HepG2 (cell line): ENCODE results near the gene USP2. TPM values are rescaled to one million over a fixed set of nuclear protein-coding genes. Genes with fewer than 3 reads are reported as not detected.
A peak's percentile ranks its signal among the peaks of the same experiment; 100 is the strongest.

ENCODE experiments used
- ARNTL ChIP-seq: sonication (generic); formaldehyde crosslinking; IDR thresholded peaks from 2 replicates; pipeline ENCODE4 v1.4.0; 2020; ENCODE audit warnings: mild to moderate bottlenecking, missing genetic modification reagents
- CHCHD3 ChIP-seq: sonication (generic); formaldehyde crosslinking; IDR thresholded peaks from 2 replicates; pipeline ENCODE4 v1.8.0; 2022; ENCODE audit warnings: mild to moderate bottlenecking, missing genetic modification reagents, moderate library complexity
- ELF3 ChIP-seq: IDR thresholded peaks from 2 replicates; pipeline ENCODE4 v1.6.1; 2016; ENCODE audit warnings: missing genetic modification reagents, missing compliant biosample characterization
- HIVEP1 ChIP-seq: sonication (generic); formaldehyde crosslinking; IDR thresholded peaks from 2 replicates; pipeline ENCODE4 v1.4.0; 2020; ENCODE audit warnings: mild to moderate bottlenecking, missing genetic modification reagents
- HOXA5 ChIP-seq: sonication (generic); formaldehyde crosslinking; IDR thresholded peaks from 2 replicates; pipeline ENCODE4 v1.4.0; 2020; ENCODE audit warnings: missing genetic modification reagents
- KDM3A ChIP-seq: IDR thresholded peaks from 2 replicates; pipeline ENCODE4 v1.6.1; 2018; ENCODE audit warnings: low read depth, missing compliant biosample characterization
- MED13 ChIP-seq: sonication (generic); formaldehyde crosslinking; IDR thresholded peaks from 2 replicates; pipeline ENCODE4 v1.5.0; 2020; ENCODE audit warnings: missing genetic modification reagents
- PHF21A ChIP-seq: sonication (generic); formaldehyde crosslinking; IDR thresholded peaks from 2 replicates; pipeline ENCODE4 v1.5.0; 2020; ENCODE audit warnings: mild to moderate bottlenecking, missing genetic modification reagents
- SAFB2 ChIP-seq: sonication (generic); formaldehyde crosslinking; IDR thresholded peaks from 2 replicates; pipeline ENCODE4 v1.5.1; 2020; ENCODE audit warnings: missing genetic modification reagents, low read depth, mild to moderate bottlenecking, borderline replicate concordance
- USF2 ChIP-seq, 2 experiments: sonication (generic) in 1 of 2; formaldehyde crosslinking in 1 of 2; IDR thresholded peaks; 2 replicates each; pipeline versions ENCODE4 v1.5.1 to v1.6.1; 2011 to 2020; ENCODE audit warnings: borderline replicate concordance in 1 of 2, low read depth in 1 of 2, low read length in 1 of 2, mild to moderate bottlenecking in 1 of 2, missing genetic modification reagents in 1 of 2, moderate library complexity in 1 of 2
- ZNF614 ChIP-seq: IDR thresholded peaks from 2 replicates; pipeline ENCODE4 v1.6.1; 2018; ENCODE audit warnings: missing biosample characterization, missing genetic modification reagents, inconsistent platforms, borderline replicate concordance
- ZNF646 ChIP-seq: sonication (generic); formaldehyde crosslinking; IDR thresholded peaks from 2 replicates; pipeline ENCODE4 v1.9.0; 2021; ENCODE audit warnings: mild to moderate bottlenecking, missing genetic modification reagents
- ZNF790 ChIP-seq: sonication (generic); formaldehyde crosslinking; IDR thresholded peaks from 2 replicates; pipeline ENCODE4 v1.8.0; 2022; ENCODE audit warnings: missing genetic modification reagents, mild to moderate bottlenecking, borderline replicate concordance
- polyA plus RNA-seq, 8 experiments: library from polyadenylated mRNA; depleted of rRNA in 3 of 8; stranded (reverse) in 7 of 8; unstranded in 1 of 8; fragments of >200 nt; fragmentation: Illumina TruSeq in 4 of 8; extraction: Trizol in 4 of 8; gene quantifications; 2 replicates each; pipeline versions ENCODE4 v1.2.1 to v1.2.3, GENCODE V29; 2011 to 2016; ENCODE audit warnings: low read depth in 4 of 8, missing spikeins in 1 of 8, mixed read lengths in 1 of 8; ENCODE audit not compliant: insufficient read depth in 1 of 8
- total RNA-seq, 5 experiments: library from RNA; depleted of rRNA; stranded (reverse); fragments of >200 nt; fragmentation: Illumina TruSeq; extraction: Trizol; gene quantifications; 2 replicates each; pipeline ENCODE4 v1.2.3, GENCODE V29; 2016; ENCODE audit warnings: low read depth in 1 of 5
- TF ChIP-seq, protein P1 (sequence below): IDR thresholded peaks from 2 replicates; pipeline ENCODE4 v1.6.1; 2016; ENCODE audit warnings: low read depth
- TF ChIP-seq, protein P2 (sequence below): sonication (generic); formaldehyde crosslinking; IDR thresholded peaks from 2 replicates; pipeline ENCODE4 v1.4.0; 2020; ENCODE audit warnings: missing genetic modification reagents

Gene USP2
- total and polyA plus RNA-seq, 2 of the 13 experiments (the other 11 are each of a cell fraction or from before 2014, with no cell fraction given), result 2.5 to 6.0 TPM

DNA sequence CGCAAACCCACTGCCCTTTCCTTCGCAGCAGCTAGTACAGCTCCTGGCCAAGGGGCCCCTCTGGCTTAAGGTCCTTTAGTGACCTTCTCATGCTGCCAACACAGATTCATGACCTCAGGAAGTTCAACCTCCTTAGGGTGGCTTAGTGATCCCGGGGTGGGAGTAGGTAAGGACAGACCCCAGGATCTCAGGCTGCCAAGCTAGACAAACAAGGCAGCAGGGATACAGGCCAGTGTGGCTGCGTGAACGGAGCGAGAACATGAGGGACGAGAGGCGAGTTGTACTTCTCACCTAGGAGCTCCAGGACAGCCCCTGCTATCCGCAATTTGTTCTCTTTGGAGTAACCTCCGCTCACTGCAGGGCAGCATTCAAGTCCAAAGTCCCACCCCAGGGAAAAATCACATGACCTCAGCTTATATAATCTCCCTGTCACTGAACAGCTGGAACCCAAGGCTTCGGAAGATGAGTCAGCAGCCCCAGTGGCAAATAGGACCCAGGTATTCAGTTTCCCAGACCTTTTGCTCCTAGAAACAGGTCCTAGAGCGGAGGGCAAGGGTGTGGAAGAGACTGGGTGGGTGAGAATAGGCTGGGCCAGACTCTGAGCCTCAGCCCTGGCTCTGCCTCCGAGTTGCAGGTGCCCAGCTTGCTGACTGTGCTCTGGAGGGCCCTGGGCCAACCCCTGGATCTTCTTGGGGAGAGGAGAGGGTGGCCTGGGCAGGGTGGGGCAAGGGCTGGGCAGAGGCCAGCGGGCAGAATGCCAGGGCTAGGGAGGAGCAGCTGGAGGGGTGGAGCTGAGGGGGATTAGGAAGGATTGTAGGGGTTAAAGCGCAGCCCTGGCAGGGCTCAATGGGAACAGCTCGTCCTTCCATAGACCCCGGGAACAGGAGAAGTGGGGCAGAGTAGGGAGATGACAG, 13.1 kb downstream of the USP2 start (continued):
- TF ChIP-seq, protein P1, sequence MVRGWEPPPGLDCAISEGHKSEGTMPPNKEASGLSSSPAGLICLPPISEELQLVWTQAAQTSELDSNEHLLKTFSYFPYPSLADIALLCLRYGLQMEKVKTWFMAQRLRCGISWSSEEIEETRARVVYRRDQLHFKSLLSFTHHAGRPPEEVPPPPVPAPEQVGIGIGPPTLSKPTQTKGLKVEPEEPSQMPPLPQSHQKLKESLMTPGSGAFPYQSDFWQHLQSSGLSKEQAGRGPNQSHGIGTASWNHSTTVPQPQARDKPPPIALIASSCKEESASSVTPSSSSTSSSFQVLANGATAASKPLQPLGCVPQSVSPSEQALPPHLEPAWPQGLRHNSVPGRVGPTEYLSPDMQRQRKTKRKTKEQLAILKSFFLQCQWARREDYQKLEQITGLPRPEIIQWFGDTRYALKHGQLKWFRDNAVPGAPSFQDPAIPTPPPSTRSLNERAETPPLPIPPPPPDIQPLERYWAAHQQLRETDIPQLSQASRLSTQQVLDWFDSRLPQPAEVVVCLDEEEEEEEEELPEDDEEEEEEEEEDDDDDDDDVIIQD, result peak; percentile 51; the same call in 1 of the 2 replicates
- TF ChIP-seq ELF3 (peak; percentile 79), PHF21A (CRISPR knock-in tag) (peak; percentile 97), USF2 (IDR thresholded peaks at IDR 0.05; ENCODE audit: low read depth, low read length) (peak; percentile 80), USF2 (CRISPR knock-in tag; IDR thresholded peaks at IDR 0.05; ENCODE audit: borderline replicate concordance) (peak; percentile 93; the same call in 1 of the 2 replicates), ARNTL (CRISPR knock-in tag) (peak; percentile 67; the same call in 1 of the 2 replicates), CHCHD3 (CRISPR knock-in tag) (no peak), MED13 (peak; percentile 69; the same call in 1 of the 2 replicates), HOXA5 (CRISPR knock-in tag) (peak; percentile 88), KDM3A (CRISPR knock-in tag) (peak; percentile 52; the same call in 1 of the 2 replicates), SAFB2 (0 out of 2 replicates have a peak, but pooled peaks have one; percentile 30), ZNF646 (CRISPR knock-in tag) (no peak), ZNF614 (peak; percentile 78), ZNF790 (CRISPR knock-in tag) (no peak), HIVEP1 (peak; percentile 67; the same call in 1 of the 2 replicates)
- TF ChIP-seq, protein P2, sequence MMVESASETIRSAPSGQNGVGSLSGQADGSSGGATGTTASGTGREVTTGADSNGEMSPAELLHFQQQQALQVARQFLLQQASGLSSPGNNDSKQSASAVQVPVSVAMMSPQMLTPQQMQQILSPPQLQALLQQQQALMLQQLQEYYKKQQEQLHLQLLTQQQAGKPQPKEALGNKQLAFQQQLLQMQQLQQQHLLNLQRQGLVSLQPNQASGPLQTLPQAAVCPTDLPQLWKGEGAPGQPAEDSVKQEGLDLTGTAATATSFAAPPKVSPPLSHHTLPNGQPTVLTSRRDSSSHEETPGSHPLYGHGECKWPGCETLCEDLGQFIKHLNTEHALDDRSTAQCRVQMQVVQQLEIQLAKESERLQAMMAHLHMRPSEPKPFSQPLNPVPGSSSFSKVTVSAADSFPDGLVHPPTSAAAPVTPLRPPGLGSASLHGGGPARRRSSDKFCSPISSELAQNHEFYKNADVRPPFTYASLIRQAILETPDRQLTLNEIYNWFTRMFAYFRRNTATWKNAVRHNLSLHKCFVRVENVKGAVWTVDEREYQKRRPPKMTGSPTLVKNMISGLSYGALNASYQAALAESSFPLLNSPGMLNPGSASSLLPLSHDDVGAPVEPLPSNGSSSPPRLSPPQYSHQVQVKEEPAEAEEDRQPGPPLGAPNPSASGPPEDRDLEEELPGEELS (CRISPR knock-in tag), result peak; percentile 66; the same call in 1 of the 2 replicates
